Muscle of arm (tissue), 12 donors: ENCODE data around the gene TRPC5OS. TPM values are rescaled to one million over a fixed set of nuclear protein-coding genes. Genes with fewer than 3 reads are reported as not detected.

Experiments used
- DNase-seq: peaks from one replicate; pipeline ENCODE4 v3.0.0-alpha.2; 2013
- polyA plus RNA-seq, 12 donors: library from polyadenylated mRNA; unstranded; fragments of 120-200 nt; gene quantifications; one replicate each; pipeline ENCODE4 v1.2.1, GENCODE V29; 2013; ENCODE audit not compliant: insufficient read length in 12 of 12

Gene TRPC5OS
- polyA plus RNA-seq, 12 donors = 0.09 to 0.48 (median 0.25) TPM; not detected in 3

DNA sequence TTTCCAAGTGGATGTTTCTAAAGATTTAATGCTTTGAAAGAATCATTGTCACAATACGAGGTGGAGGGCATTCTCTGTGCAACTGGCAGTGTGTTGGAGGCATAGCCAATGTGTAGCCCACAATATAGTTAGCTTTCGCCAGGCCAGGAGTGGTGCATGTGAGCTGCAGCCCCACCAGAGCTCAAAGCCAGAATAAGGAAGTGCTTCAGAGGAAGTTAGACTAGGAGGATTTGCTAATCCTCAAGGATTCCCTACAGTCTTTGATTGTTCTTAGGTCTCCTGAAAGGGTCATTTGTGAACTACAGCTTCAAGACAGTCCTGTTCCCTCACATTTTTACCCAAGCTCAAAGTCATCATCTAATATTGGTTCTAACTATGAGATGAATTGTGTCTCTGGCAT is 16.4 kb downstream of the TRPC5OS start:
- DNase-seq = no peak

DNA sequence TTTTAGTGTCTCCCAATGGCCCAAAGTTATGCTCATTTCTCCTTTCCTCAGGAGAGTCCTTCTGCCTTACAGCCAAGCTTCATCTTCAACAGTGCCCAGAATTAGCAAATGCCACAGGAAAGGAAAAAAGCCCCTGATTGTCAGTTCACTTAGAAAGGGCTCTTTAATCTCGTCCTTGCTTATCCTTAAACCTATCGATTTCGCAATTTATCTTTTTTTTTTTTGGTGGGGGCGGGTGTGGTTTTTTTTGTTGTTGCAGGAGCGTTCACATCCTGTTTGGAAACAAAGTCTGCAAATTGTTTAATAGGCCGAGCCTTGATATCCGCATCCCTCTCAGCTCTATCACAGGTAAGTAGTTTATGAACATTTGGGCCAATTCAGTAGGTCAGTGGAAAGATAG is 20.2 kb downstream of the TRPC5OS start:
- no peak for DNase-seq

DNA sequence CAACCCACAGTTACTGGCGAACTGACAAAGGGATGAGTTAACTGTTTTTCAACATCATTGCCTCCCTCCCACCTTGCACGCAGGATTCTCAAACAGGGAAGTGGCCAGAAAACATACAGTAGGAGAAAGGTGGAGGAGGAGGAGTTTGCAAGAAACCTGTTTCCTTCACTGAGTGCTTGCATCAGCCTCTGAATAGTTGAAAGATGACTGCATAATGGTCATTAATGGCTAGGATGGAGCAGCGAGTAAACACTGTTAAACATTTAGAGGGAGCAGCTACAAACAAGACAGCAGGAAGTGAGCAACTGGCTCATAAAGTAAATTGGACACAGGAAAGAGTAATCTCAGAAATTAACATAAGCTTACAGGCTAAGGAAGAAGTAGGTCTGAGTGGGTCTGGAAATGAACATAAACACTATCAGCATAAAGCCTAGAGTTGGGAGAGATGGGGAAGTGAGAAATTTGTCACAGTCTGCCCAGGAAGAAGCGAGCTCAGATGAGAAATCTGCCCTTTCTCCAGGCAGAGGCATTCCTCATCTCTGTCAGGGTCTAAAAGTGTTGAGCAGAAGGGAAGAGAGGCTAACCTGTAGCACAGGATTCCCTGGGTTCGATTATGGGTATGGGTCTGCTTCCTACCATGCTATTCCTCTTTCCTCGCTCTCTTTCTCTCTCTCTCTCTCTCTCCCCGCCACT is 38.6 kb downstream of the TRPC5OS start:
- DNase-seq = no peak

DNA sequence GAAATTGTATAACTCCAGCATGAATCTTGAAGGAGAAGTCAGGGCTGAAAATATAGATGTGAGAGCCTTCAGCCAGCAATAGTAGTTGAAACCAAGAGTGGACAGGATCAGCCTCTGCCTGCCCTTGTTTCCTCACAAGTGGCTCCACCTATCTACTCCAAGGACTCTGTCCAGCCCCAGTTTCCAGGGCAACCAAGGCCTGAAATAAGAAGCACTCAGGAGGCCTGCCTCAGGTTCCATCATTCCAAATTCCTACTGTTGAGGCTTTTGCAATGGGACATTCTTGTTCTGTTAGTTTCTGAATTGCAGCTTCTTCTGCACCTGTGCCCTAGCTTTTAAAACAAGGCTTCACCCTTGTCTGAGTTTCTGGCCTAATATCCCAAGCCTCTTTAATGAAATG is 41.6 kb downstream of the TRPC5OS start:
- no peak for DNase-seq

DNA sequence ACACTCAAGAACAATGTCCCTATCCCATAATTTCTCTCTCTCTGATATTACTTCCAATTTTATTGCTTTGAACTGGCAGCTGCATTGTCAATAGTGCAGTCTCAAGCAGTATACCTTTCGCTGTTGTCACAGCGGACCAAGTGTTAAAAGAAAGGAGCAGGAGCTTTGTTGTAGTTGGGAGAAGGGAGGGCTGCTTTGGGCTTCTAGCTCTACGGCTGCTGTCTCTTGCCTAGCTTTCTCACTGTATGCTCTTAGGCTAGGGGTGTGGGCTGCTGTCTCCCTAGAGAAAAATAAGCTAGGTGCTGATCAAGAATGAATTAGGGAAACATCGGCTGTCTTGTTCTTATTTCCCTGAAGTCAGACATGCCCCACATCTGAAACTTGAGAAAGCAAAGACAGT is 52.5 kb downstream of the TRPC5OS start:
- DNase-seq = no peak

Other genes starting within 250 kb of the TRPC5OS start
- 10 to 100 TPM in 11 of 12 donors, not detected in 1; 27.7 to 69.0 (median 37.3) TPM for gene ALG13, start 195.0 kb upstream of the TRPC5OS start, polyA plus RNA-seq
- gene TRPC5, start 206.6 kb downstream of the TRPC5OS start, polyA plus RNA-seq = under 1 TPM in 4 of 12 donors, not detected in 8; 0.03 to 0.07 (median 0.04) TPM
- gene RTL4, start 206.8 kb downstream of the TRPC5OS start, polyA plus RNA-seq = under 1 TPM in 1 of 12 donors, not detected in 11; 0.07 TPM